SK-N-SH treated with all-trans-retinoic acid at 6 μM for 48 hours (cell line): ENCODE measurements around the gene TNC.

Experiments
- BACH2 ChIP-seq: fragments of 250-450 bp; sonication (Bioruptor Pico); IDR thresholded peaks from 2 replicates; pipeline ENCODE4 v1.9.0; 2021; ENCODE audit warnings: mild to moderate bottlenecking, borderline replicate concordance
- ESRRG ChIP-seq: fragments of 250-450 bp; sonication (Bioruptor Pico); IDR thresholded peaks from 2 replicates; pipeline ENCODE4 v1.6.1; 2021; ENCODE audit warnings: mild to moderate bottlenecking
- PPARA ChIP-seq: fragments of 250-450 bp; sonication (Bioruptor Pico); IDR thresholded peaks from 2 replicates; pipeline ENCODE4 v1.5.0; 2020; ENCODE audit warnings: mild to moderate bottlenecking, borderline replicate concordance
- SNAI2 ChIP-seq: fragments of 250-450 bp; sonication (Bioruptor Pico); IDR thresholded peaks from 2 replicates; pipeline ENCODE4 v1.5.0; 2020; ENCODE audit warnings: mild to moderate bottlenecking, moderate library complexity
- TSHZ2 ChIP-seq: fragments of 250-450 bp; sonication (Bioruptor Pico); IDR thresholded peaks from 2 replicates; pipeline ENCODE4 v1.5.0; 2020; ENCODE audit warnings: mild to moderate bottlenecking, moderate library complexity
- ZFP30 ChIP-seq: fragments of 450-650 bp; formaldehyde crosslinking; IDR thresholded peaks from 2 replicates; pipeline ENCODE4 v1.5.0; 2022; ENCODE audit warnings: mild to moderate bottlenecking, moderate library complexity
- ZNF70 ChIP-seq: fragments of 450-650 bp; formaldehyde crosslinking; IDR thresholded peaks from 2 replicates; pipeline ENCODE4 v1.5.0; 2020; ENCODE audit warnings: mild to moderate bottlenecking, moderate library complexity
- TF ChIP-seq, protein P1 (sequence below): fragments of 250-450 bp; sonication (Bioruptor Pico); IDR thresholded peaks from 2 replicates; pipeline ENCODE4 v1.8.0; 2020; ENCODE audit warnings: mild to moderate bottlenecking, moderate library complexity, borderline replicate concordance

- no peak for TF ChIP-seq TSHZ2 (CRISPR knock-in tag)
- no peak for TF ChIP-seq PPARA (CRISPR knock-in tag)
- TF ChIP-seq BACH2 (CRISPR knock-in tag), result no peak
- no peak for TF ChIP-seq SNAI2 (CRISPR knock-in tag)
- TF ChIP-seq ZFP30 (CRISPR knock-in tag), result no peak
- TF ChIP-seq, protein P1, sequence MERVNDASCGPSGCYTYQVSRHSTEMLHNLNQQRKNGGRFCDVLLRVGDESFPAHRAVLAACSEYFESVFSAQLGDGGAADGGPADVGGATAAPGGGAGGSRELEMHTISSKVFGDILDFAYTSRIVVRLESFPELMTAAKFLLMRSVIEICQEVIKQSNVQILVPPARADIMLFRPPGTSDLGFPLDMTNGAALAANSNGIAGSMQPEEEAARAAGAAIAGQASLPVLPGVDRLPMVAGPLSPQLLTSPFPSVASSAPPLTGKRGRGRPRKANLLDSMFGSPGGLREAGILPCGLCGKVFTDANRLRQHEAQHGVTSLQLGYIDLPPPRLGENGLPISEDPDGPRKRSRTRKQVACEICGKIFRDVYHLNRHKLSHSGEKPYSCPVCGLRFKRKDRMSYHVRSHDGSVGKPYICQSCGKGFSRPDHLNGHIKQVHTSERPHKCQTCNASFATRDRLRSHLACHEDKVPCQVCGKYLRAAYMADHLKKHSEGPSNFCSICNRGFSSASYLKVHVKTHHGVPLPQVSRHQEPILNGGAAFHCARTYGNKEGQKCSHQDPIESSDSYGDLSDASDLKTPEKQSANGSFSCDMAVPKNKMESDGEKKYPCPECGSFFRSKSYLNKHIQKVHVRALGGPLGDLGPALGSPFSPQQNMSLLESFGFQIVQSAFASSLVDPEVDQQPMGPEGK (CRISPR knock-in tag), result no peak
- no peak for TF ChIP-seq ESRRG (CRISPR knock-in tag)
- no peak for TF ChIP-seq ZNF70
Observed at GRCh38 chr9:115167175-115167574, 49.2 kb upstream of the TNC start.
